Adipose tissue (tissue), 3 donors: Measurements from ENCODE around the gene CAMTA1. TPM values are rescaled to one million over a fixed set of nuclear protein-coding genes. Genes with fewer than 3 reads are reported as not detected.

Experiments
- H3K27ac ChIP-seq: one replicate; pipeline ENCODE4 v1.5.1; 2013; ENCODE audit warnings: low read depth, low read length
- WGBS, 3 donors: extraction: QIAGEN DNeasy Blood & Tissue Kit; methylation state at CpG; one replicate each; pipeline ENCODE4 v1.1.7; 2013; 5-methylcytosine and 5-hydroxymethylcytosine counted together
- polyA plus RNA-seq, 3 donors: library from polyadenylated mRNA; stranded (reverse); fragments of 200-250 nt; gene quantifications; one replicate each; pipeline ENCODE4 v1.2.3, GENCODE V29; 2013
- donor health status: healthy with polysubstance abuse.
- donor health status: Bipolar disorder and iron deficiency.
- donor health status: healthy.

The CAMTA1 gene
- polyA plus RNA-seq, 3 donors, result 25.7 to 111 (median 60.2) TPM

DNA sequence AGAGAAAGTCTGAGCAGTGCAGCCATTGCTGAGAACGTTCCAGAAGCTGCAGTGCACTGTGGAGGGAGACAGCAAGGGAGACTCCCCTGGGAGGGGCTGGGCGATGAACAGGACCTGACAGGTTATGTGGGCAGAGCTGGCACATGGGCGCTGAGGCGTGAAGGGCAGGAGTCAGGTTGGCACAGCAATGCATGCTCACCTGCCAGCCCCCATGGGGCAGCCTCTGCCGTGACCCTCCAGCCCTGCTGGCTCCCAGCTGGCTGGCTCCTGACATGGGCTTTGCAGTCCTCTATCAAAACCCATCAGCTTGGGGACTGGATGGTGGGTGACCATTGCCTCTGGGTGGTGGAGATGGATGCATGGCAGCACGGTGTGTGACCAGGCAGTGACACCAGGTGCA is 300.3 kb downstream of the CAMTA1 start:
- no peak overlapping the region for H3K27ac ChIP-seq
- 82 to 84% (median 83%) methylated on average over 6 of the region's 6 CpGs for WGBS, 3 donors

DNA sequence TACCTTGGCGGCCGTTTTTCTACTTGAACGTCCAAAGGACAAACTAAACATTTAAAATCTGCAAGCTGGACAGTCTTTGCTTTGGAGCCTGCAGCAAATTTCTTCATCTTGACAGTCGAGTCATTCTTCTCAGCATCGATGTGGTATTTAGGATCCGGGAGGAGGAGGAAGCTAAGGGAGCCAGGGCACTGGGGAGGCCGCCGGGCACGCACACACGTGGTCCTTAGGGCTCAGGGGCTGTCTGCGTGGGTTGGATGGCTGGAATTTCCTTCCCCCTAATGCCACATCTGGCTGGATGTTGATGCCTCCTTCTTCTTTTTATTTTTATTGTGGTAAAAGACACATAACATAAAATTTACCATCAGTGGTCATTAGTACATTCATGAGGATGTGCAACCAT is 300.9 kb downstream of the CAMTA1 start:
- no peak overlapping the region for H3K27ac ChIP-seq
- WGBS, 3 donors, result 69 to 81% (median 74%) methylated on average over 11 of the region's 11 CpGs

DNA sequence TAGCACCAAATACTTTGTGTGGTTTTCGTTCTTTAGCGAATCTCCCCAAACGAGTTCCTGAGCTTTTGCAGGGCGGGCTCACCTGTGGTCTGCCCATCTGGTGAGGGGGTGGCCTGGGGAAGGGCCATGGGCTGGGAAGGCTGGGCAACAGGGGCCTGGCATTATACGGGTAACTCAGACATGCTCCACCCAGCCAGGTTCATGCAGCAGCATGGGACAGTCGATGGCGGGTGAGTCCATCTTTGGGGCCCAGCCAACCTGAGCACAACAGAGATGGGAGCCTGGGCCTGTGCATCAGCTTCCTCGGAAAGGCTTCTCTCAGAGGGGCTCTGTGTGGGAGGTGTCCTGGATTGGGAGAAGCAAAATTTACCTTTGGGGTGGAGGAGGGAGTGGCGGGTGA is 302.6 kb downstream of the CAMTA1 start:
- H3K27ac ChIP-seq, result no peak overlapping the region
- WGBS, 3 donors, result 88 to 94% (median 92%) methylated on average over 9 of the region's 9 CpGs

DNA sequence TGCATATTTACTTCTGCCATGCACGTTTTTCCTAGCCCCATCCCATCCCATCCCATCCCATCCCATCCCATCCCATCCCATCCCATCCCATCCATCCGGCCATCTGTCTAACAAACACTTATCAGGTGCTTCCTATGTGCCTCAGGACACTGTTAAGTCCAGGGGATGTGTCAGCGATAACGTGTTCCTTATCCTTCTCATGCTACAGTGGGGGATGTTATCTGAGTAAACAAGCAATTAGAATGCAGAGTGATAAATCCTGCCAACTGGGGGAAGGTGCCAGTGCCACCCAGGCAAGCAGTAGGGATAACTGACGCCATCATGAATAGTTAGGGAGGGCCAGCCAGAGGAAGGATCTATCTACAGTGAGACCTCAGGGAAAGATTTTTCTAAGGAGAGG is 304.2 kb downstream of the CAMTA1 start:
- 47 to 63% (median 54%) methylated on average over 5 of the region's 5 CpGs for WGBS, 3 donors
- H3K27ac ChIP-seq, result no peak overlapping the region

DNA sequence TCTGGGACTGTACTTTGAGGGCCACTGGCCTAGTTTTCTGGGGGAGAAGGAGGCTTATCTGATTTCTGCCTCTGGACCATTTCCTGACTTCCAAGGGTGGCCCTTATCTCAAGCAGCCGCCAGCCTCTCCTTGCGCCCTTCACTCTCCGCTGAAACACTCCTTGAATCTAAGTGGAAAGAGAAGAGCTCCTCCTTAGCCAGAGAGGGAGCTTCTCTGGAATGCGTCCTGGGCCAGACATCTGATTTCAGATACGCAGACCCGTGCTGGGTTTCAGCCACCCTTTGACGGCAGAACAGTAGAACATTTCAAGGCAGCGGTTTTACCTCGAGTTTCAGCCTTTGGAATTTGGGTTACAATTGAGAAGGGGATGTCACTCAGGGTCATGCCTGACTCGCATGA is 308.0 kb downstream of the CAMTA1 start:
- no peak overlapping the region for H3K27ac ChIP-seq
- WGBS, 3 donors, result 49 to 66% (median 50%) methylated on average over 10 of the region's 10 CpGs

DNA sequence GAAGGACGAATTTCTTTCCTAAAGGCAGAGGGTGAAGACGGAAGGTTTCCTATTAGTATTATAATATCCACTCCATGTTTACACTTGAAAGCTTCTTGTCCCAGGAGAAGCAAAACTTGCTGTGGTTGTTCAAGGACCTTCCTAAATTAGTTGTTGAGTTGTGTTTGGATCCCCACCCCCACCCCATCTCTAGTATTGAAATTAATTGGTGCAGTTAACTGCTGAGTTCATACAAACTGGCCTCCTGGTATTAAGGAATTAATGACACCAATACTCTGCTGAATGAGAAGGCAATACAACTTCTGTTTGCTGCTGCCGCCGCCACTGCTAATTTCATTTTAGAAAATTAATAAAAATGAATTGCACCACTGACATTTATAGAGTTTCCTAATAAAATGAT is 308.8 kb downstream of the CAMTA1 start:
- 89% methylated on average over 4 of the region's 4 CpGs for WGBS, 3 donors
- H3K27ac ChIP-seq, result no peak overlapping the region

DNA sequence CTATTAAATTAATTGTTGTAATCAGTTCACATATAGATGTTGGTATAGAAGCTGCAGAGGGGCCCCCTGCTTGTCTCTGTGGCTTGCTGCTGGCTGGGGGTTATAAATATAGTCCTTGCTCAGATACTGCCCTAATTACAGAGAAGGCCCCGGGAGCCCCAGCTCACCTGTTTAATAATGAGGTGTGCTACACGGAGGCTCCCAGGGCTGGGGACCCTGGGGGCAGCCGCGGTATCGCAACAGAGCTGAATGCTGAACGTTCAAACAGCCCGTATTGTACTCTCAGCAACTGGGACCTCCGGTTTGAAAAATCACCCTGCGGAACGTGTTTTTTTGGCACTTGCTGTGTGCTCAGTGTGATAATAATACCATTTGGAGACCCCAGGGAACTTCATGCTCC is 309.3 kb downstream of the CAMTA1 start:
- no peak overlapping the region for H3K27ac ChIP-seq
- 52 to 80% (median 77%) methylated on average over 10 of the region's 10 CpGs for WGBS, 3 donors

DNA sequence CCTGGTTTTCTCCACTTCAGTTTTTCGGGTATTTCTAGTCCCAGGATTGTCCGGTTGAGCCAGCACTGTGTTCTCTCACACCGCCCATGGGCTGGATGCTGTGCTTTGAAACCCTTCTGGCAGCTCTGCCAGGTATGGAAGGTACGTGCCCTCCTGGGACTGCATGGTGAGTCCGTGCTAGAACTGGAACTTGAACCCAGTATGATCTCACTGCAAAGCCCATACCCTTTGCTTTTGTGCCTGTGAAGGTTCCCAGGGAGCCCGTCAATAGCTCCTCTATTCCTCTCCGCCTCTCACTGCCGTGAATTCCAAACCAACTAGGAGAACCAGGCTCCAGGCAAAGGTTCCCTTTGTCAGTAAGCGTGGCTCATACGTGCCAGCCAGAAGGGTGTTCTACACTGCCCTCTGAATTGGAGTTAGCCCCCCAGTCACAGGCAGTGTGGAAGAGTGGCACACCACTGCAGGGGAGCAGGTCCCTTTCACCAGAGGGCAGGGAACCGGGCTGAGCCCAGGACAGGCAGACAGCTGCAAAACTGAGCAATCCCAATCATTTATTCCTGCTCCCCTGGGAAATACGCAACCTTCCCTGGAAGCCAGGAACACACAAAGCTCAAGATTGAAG is 310.2 kb downstream of the CAMTA1 start:
- H3K27ac ChIP-seq, result no peak overlapping the region
- WGBS, 3 donors, result 83 to 85% (median 84%) methylated on average over 12 of the region's 12 CpGs

DNA sequence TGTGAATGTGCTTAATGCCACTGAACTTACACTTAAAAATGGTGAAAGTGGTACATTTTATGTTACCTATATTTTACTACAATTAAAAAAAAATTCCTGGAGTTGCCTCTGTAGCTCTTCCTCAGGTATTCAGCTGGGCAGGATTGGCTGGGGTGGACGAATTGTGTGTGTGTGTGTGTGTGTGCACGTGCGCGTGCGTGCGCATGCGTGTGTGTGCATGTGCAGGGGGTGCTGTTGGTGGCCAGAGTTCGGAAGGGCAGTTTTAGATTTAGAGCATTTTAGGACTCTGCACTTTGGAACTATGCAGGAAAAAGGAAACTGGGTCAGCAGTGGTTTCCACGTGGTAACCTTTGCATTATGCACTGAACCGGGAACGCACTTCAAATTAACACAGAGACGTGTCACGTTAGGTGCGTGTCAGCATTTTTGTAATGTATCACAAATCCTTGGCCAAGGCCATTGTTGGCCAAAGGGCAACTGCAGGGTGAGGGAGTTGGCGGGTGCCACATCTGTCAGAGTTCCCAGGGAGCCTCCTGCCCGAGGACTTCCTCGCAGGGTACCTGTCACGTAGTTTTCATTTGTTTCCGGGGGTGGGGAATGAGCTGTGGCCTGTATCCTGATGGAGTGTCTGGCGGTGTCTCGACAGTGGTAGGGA is 312.8 kb downstream of the CAMTA1 start:
- 42 to 82% (median 81%) methylated on average over 21 of the region's 21 CpGs for WGBS, 3 donors
- H3K27ac ChIP-seq, result no peak overlapping the region

DNA sequence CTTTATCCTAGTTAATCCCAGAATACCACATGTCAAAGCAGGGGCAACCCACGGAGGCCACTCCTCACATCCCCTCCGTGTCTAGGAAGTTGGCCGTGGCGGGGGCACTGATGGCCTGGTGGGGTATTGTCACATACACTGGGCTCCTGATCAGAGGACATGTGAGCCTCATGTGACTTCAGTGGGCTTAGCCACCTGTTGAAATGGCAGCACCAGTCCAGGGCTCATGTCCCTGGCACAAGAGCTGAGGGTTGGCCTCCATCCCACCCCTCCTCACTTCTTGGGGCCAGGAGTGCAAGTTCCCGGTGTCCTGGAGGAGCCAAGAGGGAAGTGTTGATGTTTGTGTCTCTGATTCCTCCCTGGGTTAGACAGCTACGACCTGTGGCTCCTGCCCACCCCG is 313.4 kb downstream of the CAMTA1 start:
- WGBS, 3 donors, result 68 to 84% (median 82%) methylated on average over 7 of the region's 7 CpGs
- no peak overlapping the region for H3K27ac ChIP-seq

DNA sequence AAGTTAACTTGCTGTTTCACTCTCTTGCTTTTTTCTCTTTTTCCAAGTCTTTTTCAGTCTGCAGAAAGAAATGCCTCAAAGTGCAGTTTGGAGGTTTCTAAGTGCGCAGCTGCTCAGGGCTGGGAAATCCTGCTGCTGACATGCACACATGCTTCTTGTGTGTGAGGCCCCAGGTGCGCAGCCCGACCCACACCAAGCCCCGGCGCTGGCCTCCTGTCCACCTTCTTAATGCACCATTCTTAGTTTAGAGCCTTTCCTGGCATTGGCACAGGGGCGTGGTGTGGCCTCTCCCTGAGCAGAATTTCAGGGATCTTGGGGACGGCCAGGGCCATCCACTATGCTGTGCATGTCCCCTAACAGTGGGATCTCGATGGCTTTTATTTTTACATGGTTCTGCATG is 315.2 kb downstream of the CAMTA1 start:
- 68 to 70% (median 69%) methylated on average over 8 of the region's 8 CpGs for WGBS, 3 donors
- H3K27ac ChIP-seq, result no peak overlapping the region

DNA sequence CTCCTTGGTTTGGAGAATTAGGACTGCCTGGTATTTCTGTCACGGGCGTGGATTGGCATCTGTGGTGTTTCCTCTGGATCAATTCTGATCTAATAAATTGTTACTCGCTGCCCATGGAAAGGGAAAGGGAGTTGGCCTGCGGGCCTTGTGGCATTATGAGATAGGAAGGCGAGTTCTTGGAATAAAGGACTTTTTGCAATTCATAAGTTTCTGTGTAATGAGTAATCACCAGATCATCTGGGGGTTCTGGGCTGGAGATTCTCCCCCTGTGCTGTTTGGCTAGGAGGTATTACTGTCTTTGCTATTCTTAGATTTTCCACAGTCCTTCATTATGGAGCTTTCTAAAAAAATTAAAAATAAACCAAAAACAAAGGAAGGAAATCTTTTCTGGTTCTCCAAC is 315.9 kb downstream of the CAMTA1 start:
- H3K27ac ChIP-seq, result no peak overlapping the region
- 68 to 87% (median 83%) methylated on average over 5 of the region's 5 CpGs for WGBS, 3 donors

DNA sequence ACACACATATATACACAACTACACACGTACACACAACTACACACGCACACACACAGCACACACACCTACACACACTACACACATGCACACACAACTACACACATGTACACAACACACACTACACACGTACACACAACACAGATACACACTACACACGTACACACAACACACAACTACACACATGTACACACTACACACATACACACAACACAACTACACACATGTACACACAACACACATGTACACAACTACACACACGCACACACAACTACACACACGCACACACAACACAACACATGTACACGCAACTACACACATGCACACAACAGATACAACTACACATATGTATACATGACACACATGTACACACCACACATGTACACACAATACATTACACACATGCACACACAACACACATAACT is 318.1 kb downstream of the CAMTA1 start:
- H3K27ac ChIP-seq, result no peak overlapping the region
- 80 to 92% (median 90%) methylated on average over 7 of the region's 7 CpGs for WGBS, 3 donors

DNA sequence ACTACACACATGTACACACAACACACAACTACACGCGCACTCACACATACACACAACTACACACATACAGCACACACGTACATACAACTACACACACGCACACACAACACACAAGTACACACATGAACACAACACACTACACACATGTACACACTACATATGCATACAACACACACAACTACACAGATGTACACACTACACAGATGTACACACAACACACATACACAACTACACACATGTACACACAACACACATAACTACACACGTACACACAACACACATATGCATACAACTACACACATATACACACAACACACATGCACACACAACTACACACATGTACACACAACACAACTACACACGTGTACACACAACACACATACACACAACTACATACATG is 318.6 kb downstream of the CAMTA1 start:
- H3K27ac ChIP-seq, result no peak overlapping the region
- WGBS, 3 donors, result 73 to 86% (median 80%) methylated on average over 6 of the region's 6 CpGs

DNA sequence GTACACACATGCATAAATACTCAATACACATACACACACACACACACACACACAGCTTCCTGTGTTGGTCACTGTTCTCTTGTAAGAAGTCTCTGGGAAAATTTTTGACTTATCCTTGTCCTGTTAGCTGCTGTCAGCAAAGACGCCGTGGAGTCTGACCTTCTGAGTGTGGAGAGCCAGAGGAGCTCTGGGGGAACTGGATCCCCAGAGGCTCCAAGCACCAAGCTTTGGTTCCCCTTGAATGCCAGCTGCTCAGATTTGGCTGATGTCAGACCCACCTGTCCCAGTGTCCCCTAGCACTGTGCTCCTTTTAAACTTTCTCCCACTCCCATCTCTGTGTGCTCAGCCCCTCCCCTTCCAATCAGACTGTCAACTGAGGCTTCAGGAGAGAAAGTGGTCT is 319.1 kb downstream of the CAMTA1 start:
- no peak overlapping the region for H3K27ac ChIP-seq
- WGBS, 3 donors, result 31 to 52% (median 44%) methylated on average over 2 of the region's 2 CpGs

DNA sequence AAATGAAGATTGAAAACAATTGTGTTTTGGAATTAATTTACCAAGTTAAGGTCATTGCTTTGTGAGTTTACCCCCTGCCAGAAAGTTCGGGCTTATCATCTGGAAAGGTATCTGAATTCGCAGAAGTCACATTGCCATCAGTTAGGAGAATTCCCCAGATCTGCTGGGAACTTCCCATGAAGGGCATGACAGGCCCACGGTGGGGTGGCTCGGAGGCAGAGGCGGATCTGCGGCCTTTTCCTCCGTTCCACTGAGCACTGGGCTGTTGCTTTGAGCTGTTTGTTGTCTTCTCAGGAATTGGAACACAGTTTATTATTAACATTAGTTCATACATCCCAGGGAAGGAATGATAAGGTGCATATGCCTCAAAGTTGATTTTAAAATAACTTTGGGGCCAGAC is 320.0 kb downstream of the CAMTA1 start:
- no peak overlapping the region for H3K27ac ChIP-seq
- 48 to 78% (median 78%) methylated on average over 7 of the region's 7 CpGs for WGBS, 3 donors

DNA sequence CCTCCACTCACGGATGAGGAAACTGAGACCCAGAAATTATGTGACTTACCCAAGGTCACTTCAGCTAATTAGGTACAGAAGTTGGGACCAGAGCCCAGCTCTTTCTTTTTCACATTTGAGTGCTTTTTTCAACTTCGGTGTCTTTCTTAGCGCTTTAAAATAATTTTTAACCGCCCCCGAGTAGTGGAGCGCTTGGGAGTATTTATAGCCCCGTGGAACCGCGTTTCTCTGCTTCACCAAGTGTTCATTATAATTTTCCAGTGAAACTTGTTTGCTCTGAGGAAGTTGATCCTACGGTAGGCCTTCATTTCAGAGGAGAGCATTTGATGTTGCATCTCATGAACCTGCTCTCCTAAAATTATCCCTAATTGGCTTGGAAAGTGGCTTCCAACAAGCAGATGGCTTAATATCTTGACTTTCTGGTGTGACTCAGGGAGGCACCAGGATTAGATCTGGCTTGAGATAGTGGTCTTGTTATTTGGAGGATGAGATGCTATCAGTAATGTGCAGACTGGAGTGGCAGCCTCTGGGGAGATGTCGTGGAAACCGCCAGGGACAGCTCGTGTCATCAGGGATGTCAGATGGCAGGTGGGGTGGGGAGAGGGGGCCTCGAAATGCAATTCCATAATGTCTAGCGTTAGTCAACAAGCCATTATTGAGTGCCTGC is 321.3 kb downstream of the CAMTA1 start:
- 76 to 83% (median 79%) methylated on average over 15 of the region's 15 CpGs for WGBS, 3 donors

DNA sequence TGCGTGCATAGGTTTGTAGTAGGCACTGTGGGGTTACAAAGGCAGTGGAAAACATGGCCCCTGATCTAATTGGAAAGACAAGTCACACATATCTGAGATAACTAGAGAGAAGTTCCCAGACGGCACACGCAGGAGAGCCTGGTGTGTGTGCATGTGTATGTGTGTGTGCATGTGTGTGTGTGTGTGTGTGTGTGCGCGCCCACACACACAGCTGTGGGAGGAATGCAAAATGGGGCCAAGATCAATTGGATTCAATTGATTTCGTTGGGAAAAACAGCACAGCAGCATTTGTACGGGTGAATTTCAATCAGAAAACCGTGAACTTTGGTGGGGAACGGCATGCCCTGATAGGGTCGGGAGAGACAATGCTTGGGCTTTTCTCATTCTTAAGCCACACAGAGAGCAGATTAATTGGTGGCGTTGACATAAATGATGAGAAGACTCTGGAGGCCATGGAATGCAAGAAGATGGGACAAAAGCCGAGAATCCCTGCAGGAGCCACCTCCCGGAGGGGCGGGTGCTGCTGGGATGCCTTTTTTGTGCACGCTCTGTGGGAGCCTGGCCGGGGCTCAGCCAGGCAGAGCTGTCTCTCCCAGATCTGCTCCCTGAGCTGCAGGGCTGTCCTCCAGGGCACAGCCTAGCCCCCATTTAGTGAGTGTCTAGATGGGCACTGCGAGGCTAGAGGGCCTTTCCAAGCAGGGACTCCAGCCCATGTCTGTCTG is 322.0 kb downstream of the CAMTA1 start:
- 33 to 74% (median 71%) methylated on average over 17 of the region's 17 CpGs for WGBS, 3 donors

More for the DNA sequence above, 321.3 kb downstream of the CAMTA1 start:
- H3K27ac ChIP-seq, result no peak overlapping the region

DNA sequence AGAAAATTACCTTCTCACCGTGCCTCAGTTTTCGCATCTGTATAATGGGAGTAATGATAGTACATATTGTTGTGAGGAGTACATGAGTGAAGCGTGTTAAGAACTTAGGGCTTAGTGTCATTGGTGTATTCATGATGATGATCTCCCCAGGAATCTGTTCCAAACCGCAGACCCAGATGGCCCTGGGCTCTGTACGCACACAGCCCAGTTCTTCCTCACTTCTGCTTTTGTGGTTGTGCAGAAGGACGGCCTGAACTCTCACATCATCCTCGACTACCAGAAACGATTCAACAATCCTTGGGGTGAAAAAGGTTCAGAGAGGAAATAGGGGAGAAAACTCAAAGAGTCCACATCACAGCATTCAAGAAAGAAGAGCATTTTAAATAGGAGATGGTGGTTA is 323.0 kb downstream of the CAMTA1 start:
- H3K27ac ChIP-seq, result no peak overlapping the region
- WGBS, 3 donors, result 62 to 84% (median 83%) methylated on average over 8 of the region's 8 CpGs

More for the DNA sequence above, 322.0 kb downstream of the CAMTA1 start:
- no peak overlapping the region for H3K27ac ChIP-seq
